Measurements from ENCODE around the gene PRDM16. TPM values are rescaled to one million over a fixed set of nuclear protein-coding genes. Genes with fewer than 3 reads are reported as not detected.

Gene PRDM16
- total RNA-seq, 1 experiment from 2014 or later, result 0.17 TPM

GRCh38 chr1:3138623-3139151, 69.7 kb downstream of the PRDM16 start:
- no peak overlapping the region; a peak in 1 of 5 replicates for H3K4me3 Mint-ChIP-seq
- Histone ChIP-seq H4K5ac (ENCODE audit: insufficient read length, low read depth, low read length) (no peak overlapping the region), H3K9me3 (ENCODE audit: control insufficient read depth, low read depth, low read length) (no peaks in the 10 kb centered on the region), H2BK15ac (ENCODE audit: low read depth, low read length) (no peak overlapping the region), H4K20me1 (ENCODE audit: control insufficient read depth, insufficient read depth, insufficient read length) (no peaks in the 10 kb centered on the region), H3K4ac (ENCODE audit: low read depth, low read length) (no peak overlapping the region), H3K14ac (ENCODE audit: insufficient read depth, low read length) (no peak overlapping the region), H4K91ac (ENCODE audit: insufficient read length, low read depth, low read length) (no peak overlapping the region), H3K23me2 (ENCODE audit: insufficient read length, low read depth, low read length, poor library complexity, severe bottlenecking) (no peaks in the 10 kb centered on the region), H3K27ac (ENCODE audit: insufficient read length, low read depth, low read length) (no peak overlapping the region), H2BK5ac (ENCODE audit: insufficient read length, low read length) (no peak overlapping the region), H2BK12ac (ENCODE audit: insufficient read length, low read depth, low read length) (no peak overlapping the region), H4K8ac (replicated peaks; ENCODE audit: insufficient read length, low read depth, low read length) (no peak overlapping the region), H3T11ph (ENCODE audit: low read length) (no peak overlapping the region), H3K56ac (ENCODE audit: insufficient read length, low read depth, low read length) (no peak overlapping the region), H2AK5ac (ENCODE audit: insufficient read length, low read length) (no peak overlapping the region), H2AFZ (ENCODE audit: low read length) (no peak overlapping the region), H3K9ac (ENCODE audit: extremely low read depth, insufficient read length, low read length) (no peak overlapping the region), H3K79me2 (ENCODE audit: insufficient read depth, low read length) (no peaks in the 10 kb centered on the region), H2BK120ac (ENCODE audit: low read depth, low read length, poor library complexity, severe bottlenecking) (no peak overlapping the region), H3K4me2 (ENCODE audit: insufficient read depth, insufficient read length, low read length) (no peak overlapping the region), H3K27me3 (ENCODE audit: insufficient read depth, low read length) (no peaks in the 10 kb centered on the region), H3K4me1 (ENCODE audit: insufficient read depth, low read length) (no peaks in the 10 kb centered on the region), H2BK20ac (ENCODE audit: low read depth, low read length, poor library complexity, severe bottlenecking) (no peak overlapping the region), H3K79me1 (ENCODE audit: insufficient read depth, low read depth, low read length, poor library complexity, severe bottlenecking) (no peaks in the 10 kb centered on the region), H3K18ac (ENCODE audit: insufficient read length, low read depth, low read length) (no peak overlapping the region), H3K23ac (ENCODE audit: insufficient read length, low read depth, low read length) (no peak overlapping the region)
- no peak for TF ChIP-seq CTCF (conservative IDR thresholded peaks at IDR 0.05)
- no peaks in the 10 kb centered on the region for H3K36me3 Mint-ChIP-seq (ENCODE audit: insufficient read depth in 1 of 3, low read depth in 3 of 3)
- no peaks in the 10 kb centered on the region; a peak in 1 of 5 replicates for H3K9me3 Mint-ChIP-seq
- peak overlapping the region in 2 of 3 experiments; percentile 55 to 61; a peak in 2 of 7 replicates for H3K27ac Mint-ChIP-seq
- no peak for DNase-seq
- WGBS (ENCODE audit: extremely low coverage, insufficient read length, low lambda C conversion rate), result no CpG with 5 or more reads among the region's 18 CpGs
- peaks cover 1% of the 10 kb centered on the region; the same call in 1 of the 2 replicates for H3K27me3 Mint-ChIP-seq (ENCODE audit: low read depth)
- peaks cover 0 to 7% of the 10 kb centered on the region in 2 experiments; a peak in 3 of 4 replicates for H3K4me1 Mint-ChIP-seq

Measured in H9 (cell line).